ENCODE data around the gene SSC4D.
"Not testable (repeated sequence)": the region's sequence is repeated elsewhere in the genome, so short reads cannot be mapped to it uniquely, and the experiment has no call there.

The SSC4D gene

DNA sequence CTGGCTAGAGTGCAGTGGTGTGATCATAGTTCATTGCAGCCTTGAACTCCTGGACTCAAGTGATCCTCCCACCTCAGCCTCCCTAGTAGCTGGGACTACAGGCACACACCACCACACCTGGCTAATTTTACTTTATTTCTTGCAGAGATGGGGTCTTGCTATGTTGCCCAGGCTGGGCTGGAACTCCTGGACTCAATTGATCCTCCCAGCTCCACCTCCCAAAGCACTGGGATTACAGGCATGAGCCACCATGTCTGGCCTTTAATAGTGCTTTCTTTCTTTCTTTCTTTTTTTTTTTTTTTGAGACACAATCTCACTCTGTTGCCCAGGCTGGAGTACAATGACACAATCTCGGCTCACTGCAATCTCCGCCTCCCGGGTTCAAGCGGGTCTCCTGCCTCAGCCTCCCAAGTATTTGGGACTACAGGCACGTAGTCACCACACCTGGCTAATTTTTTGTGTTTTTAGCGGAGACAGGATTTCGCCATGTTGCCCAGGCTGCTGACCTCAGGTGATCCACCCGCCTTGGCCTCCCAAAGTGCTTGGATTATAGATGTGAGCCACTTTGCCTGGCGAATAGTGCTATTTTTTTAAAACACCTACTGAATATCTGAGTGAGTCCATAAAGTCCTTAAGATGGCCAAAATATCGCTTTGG lies 8.3 kb upstream of the SSC4D start:
- not testable (repeated sequence) for DNase-seq

DNA sequence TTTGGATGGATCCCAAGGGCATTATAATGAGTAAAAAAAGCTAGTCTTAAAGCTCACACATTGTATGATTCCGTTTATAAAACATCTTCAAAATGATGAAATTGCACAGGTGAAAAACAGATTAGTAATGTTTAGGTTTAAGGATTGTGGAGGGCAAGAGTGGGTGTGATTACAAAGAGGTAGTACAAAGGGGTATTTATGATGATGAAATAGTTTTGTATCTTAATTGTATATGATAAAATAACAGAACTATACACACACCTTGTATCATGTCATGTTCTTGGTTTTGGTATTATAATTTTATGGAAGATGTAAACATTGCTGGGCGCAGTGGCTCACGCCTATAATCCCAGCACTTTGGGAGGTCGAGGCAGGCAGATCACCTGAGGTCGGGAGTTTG lies 2.8 kb upstream of the SSC4D start:
- no peak for DNase-seq

DNA sequence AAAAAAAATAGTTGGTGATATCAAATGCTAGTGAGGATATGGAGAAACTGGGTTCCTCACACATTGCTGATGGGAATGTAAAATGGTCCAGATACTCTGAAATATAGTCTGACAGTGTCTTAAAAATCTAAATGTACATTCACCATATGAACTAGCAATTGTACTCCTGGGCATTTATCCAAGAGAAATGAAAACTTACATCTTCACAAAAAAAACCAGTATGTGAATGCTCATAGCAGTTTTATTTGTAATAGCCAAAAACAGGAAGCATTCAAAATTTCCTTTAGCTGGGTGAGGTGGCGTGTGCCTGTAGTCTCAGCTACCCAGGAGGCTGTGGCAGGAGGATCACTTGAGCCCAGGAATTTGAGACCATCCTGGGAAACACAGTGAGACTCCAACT lies 2.1 kb upstream of the SSC4D start:
- no peak for DNase-seq

DNA sequence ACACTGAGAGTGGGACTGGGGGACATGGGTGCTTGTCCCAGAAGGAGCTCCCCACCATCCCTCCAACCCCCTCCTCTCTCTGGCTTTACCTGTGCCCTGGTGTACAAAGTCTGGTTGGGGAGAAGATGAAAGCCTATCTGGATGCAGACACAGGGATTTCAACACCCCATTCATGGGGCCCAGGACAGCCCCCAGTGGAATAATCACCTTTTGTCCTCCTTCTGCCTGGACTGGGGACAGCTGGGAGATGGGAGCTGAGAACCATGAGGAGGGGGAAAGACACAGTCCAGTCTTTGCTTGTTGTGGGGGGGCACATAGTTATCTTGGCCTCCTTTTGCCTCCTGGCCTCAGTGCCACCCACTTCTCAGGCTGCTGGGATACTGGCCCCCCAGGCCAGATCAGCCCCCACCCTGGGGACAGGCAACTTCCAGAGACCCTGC lies 1.4 kb downstream of the SSC4D start:
- DNase-seq: no peak

DNA sequence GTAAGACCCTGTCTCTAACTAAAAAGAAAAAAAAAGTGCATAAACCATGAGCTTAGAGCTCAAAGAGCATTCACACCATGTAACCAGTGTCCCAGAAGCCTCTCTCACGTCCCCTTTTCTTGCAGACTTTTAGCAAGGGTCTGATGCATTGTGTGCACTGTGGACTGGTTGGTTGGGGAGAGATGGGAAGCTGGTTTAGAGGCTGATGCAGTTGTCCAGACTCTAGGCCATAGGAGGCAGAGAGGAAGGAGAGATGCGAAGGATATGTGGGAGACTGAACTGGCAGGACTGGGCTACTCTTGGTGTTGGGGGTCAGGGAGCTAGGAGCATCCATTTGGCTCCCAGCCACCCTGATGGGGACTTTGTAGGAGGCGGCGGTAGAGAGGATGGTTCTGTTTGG lies 1.8 kb downstream of the SSC4D start:
- DNase-seq: no peak

DNA sequence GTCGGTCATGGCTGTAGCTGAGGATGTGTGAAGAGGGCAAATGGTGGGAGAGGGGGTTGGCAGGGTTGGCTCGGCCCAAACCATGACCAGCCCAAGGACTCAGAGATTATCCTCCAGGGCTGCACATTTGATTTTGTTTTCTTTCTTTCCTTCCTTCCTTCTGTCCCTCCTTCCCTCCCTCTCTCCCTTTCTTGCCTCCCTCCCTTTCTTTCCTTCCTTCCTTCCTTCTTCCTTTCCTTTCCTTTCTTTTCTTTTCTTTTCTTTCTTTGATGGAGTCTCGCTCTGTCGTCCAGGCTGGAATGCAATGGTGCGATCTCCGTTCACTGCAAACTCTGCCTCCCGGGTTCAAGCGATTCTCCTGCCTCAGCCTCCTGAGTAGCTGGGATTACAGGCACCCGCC lies 3.8 kb downstream of the SSC4D start:
- no peak for DNase-seq

DNA sequence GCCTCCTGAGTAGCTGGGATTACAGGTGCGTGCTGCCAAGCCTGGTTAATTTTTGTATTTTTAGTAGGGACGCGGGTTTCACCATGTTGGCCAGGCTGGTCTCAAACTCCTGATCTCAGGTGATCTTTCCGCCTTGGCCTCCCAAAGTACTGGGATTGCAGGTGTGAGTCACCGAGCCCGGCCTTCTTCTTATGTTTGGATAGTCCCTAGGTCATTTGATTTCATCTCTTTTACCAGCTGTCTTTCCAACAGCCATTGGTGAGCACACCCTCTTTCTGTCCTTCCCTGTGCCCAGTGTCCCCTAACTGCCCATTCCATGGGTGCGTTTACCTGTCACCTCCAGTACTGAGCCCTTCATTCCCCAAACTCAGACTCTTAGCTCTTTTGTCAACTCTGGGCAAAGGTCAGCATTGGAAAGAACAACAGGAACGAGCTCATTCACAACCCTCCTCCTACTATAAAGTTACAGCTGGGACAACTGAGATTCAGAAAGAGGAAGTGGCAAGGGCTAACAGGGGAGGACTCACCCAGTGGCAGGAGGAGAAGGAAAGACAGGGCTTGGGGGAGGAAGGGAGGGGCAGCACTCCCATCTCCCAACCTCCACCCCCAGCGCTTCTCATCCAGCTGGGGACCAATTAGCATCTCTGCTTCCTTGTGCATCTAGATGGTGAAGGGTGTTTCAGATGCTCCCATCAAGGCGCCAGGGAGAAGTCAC lies 5.6 kb downstream of the SSC4D start:
- no peak for DNase-seq

DNA sequence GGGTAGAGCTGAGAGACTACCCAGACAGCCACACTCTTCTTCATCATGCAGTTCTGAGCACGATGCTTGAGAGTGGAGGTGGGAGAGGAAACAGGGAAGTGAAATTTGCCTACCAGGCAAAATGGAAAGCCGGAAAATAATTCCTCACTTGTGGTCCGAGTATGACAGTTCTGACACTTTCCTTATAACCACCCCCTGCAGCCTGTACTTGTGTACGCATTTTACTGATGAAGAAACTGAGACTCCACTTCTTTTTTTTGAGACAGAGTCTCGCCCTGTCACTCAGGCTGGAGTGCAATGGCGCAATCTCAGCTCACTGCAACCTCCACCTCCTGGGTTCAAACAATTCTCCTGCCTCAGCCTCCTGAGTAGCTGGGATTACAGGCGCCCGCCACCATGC lies 6.4 kb downstream of the SSC4D start:
- not testable (repeated sequence) for DNase-seq

DNA sequence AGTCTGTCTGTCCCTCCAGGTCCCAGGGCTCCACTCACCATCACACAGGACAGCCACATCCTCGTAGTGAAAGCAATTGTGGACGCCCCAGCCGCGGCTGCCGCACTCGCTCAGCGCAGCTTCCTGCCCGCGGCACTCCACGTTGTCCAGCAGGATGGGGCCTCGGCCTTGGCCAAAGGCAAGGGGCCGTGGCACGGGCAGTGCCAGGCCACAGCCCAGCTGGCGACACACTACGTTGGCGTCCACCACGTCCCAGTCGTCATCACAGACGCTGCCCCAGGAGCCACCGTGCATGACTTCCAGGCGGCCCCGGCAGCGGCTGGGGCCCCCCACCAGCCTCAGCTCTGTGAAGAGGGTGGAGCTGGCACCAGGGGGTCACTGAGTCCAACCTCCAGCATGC lies 9.2 kb downstream of the SSC4D start:
- no peak for DNase-seq

DNA sequence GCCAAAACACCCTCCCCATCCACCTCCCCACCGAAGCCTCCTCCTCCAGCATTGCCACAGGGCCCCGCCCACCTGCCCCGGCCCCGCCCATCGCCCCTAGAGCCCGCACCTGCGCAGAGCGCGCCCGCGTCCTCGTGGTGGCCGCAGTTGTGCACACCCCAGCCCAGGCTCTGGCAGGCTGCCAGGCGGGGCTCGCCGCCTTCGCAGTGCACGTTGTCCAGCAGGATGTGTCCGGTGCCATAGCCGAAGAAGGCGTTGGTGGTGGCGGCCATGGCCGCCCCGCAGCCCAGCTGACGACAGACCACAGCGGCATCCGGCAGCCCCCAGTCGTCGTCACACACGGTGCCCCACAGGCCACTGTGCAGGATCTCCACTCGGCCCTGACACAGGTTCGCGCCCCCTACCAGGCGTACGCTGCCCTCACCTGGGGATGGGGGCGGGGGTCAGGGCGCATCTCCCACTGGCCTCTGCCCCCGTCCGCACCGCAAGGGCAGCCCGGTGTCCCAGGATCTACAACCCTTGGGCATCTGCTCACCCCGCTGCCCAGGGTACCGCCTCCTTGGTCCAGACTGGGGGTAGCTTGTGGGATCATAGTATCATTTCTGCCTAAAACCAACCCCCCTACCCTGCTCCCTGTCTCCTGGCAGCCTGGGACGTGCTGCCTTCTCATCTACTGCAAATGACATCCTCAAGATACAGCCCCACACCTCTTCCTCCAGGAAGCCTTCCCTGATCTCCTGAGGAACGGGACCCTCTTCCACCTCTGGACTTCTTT lies 11.9 kb downstream of the SSC4D start:
- DNase-seq: no peak

DNA sequence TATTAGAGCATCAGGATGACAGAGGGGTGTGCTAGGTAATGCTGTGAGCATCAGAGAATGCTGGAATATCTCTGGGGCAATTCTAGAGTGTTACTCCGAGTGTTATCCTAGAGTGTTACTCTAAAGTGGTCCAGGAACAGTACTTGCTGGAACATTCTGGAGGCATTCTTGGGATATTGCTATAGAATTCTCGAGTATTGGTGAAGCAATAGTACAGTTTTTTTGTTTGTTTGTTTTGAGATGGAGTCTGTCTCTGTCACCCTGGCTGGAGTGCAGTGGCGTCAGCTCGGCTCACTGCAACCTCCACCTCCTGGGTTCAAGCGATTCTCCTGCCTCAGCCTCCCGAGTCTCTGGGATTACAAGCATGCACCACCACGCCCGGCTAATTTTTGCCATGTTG lies 12.6 kb downstream of the SSC4D start:
- DNase-seq: no peak

DNA sequence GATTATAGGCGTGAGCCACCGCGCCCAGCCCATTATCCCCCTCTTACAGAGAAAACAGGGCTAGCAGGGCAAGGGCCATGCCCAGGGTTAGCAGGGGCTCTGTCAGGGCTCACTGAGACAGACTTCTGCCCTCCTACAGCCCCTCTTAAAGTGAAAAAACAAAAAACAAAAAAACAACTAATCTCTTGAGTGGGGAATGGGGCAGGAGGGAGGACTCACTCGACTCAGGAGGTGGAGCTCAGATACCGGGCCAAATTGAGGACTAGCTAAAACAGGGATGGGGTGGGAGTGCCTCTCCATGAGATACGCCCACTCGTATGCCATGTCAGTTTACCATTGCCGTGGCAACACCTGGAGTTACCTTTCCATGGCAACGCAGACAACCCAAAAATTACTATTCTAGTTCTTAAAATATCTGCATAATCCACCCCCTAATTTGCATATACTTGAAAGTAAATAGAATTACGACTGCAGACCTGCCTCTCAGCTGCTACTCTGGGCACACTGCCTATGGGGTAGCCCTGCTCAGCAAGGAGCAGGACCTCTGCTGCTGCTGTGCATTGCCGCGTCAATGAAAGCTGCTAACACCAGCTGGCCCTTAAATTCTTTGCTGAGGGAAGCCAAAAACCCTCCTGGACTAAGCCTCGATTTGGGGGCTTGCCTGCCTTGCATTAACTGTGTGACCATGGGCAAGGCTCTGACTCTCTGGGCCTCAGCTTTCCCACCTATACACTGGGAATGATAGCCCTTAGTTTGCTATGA lies 13.4 kb downstream of the SSC4D start:
- no peak for DNase-seq

DNA sequence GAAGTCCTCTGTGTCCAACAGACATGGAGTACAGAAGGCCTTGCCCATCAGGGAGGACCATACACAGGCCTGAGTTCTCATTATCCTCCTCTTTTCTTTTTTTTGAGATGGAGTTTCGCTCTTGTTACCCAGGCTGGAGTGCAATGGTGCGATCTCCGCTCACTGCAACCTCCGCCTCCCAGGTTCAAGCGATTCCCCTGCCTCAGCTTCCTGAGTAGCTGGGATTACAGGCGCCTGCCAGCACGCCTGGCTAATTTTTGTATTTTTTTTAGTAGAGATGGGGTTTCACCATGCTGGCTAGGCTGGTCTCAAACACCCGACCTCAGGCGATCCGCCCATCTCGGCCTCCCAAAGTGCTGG lies 13.9 kb downstream of the SSC4D start:
- not testable (repeated sequence) for DNase-seq

DNA sequence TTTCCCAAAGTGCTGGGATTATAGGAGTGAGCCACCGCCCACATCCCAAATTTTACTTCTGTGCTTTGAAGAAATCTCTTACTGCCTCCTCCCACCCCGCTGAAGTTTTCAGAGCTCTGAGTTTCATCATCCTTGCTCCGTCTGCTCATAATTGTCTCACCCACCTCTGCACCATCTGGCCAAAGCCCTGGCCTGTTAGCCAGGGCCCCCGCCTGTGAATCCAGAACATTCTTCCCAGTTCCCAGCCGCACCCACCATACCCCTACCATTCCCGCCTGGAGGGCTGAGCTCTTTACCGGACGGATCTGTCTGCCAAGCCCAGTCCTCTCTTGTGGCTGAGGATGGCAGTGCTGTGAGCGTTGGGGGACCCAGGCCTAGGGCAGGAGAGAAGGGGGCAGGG lies 14.5 kb downstream of the SSC4D start:
- DNase-seq: no peak

DNA sequence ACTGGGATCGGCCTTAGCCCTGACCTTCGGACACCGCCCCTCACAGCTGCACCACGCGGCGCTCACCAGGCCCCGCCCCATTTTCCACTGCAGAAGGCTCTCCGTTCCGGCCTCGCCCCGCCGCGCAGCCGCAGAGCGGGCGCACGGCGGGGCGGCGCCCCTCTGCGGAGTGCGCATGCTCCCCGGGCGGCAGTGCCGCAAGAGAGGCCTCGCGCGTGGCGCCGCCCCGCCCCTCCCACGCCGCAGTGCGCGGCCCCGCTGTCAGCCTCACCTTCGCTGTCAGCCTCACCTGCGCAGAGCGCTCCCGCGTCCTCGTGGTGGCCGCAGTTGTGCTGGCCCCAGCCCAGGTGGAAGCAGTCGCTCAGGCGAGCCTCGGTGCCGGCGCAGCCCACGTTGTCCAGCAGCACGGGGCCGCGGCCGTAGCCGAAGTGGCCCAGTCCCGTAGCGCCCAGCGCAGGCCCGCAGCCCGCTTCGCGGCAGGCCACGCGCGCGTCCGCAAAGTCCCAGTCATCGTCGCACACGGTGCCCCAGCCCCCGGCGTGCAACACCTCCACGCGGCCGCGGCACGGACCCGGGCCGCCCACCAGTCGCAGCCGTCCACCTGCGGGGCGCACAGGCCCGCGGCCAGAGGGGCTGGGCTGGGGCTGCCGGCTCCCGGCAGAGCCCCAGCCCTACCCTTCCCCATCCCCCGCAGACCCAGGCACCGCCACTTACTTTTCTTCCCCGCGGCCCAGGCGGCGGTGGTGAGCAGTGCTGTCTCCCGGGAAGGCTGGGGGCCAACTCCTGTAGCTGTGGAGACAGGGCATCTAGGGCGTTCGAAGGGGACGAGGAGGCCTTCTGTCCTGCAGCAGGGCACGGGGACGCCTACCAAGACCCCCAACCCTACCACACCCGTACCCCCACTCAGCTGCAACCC lies 16.1 kb downstream of the SSC4D start:
- DNase-seq: peak; percentile 88

DNA sequence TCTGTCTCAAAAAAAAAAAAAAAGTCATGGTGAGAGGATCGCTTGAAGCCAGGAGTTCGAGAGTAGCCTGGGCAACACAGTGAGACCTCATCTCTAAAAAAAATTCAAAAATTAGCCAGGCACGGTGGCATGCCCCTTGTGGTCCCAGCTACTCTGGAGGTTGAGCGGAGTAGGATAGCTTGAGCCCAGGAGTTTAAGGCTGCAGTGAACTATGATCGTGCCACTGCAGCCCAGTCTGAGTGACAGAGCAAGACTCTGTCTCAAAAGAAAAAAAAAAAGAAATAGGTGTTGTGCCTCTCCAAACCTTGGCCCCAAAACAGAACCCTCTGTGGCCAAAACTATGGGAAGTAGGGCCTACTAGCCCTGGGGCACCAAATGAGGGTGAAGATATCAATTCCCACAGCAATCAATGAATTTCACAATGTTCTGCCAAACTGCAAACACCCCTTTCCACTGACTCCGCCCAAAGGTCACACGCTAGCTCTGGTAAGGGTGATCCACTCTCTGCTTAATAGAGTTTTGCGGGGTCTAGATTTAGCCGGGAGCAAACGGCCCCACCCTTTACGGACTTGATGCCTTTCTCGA lies 16.9 kb downstream of the SSC4D start:
- no peak for DNase-seq

DNA sequence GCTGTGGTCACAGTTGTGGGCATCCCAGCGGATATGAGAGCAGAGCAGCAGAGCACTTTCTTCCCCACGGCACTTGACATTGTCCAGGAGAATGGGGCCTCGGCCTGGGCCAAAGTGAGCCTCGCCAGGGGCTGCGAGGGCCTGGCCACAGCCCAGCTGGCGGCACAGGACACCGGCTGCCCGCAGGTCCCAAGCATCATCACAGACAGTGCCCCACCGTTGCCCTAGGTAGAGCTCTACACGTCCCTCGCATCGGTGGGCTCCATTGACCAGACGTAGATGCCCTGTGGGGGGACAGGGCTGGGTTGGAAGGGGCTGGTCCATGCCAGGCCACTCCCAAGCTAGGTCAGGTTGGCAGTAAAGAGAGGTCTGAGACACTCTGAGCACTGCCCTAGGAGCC lies 19.4 kb downstream of the SSC4D start:
- no peak for DNase-seq

DNA sequence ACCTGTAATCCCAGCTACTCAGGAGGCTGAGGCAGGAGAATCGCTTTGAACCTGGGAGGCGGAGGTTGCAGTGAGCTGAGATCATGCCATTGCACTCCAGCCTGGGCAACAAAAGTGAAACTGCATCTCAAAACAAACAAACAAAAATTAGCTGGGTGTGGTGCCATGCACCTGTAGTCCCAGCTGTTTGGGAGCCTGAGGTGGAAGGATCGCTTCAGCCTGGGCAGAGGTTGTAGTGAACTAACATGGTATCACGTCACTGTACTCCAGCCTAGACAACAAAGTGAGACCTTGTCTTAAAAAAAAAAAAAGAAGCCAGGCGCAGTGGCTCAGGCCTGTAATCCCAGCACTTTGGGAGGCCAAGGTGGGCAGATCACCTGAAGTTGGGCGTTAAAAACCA lies 21.7 kb downstream of the SSC4D start:
- not testable (repeated sequence) for DNase-seq

DNA sequence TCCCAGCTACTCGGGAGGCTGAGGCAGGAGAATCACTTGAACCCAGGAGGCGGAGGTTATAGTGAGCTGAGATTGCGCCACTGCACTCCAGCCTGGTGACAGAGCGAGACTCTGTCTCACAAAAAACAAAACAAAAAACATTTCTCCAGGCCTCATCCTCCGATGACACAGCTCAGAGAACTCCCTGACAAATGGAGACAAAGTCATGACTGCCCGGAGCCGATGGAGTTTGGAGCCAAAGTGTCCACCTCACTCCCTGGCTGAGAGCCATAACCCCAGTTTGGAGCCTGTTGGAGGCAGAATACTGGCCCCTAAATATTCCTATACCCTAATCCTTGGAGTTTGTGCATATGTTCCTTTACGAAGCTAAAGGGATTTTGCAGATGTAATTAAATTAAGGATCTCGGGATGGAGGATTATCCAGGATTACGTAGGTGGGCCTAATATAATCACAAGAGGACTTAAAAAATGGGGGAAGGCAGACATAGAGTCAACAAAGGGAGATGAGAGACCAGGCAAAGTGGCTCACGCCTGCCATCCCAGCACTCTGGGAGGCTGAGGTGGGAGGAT lies 22.7 kb downstream of the SSC4D start:
- DNase-seq: peak; percentile 7

DNA sequence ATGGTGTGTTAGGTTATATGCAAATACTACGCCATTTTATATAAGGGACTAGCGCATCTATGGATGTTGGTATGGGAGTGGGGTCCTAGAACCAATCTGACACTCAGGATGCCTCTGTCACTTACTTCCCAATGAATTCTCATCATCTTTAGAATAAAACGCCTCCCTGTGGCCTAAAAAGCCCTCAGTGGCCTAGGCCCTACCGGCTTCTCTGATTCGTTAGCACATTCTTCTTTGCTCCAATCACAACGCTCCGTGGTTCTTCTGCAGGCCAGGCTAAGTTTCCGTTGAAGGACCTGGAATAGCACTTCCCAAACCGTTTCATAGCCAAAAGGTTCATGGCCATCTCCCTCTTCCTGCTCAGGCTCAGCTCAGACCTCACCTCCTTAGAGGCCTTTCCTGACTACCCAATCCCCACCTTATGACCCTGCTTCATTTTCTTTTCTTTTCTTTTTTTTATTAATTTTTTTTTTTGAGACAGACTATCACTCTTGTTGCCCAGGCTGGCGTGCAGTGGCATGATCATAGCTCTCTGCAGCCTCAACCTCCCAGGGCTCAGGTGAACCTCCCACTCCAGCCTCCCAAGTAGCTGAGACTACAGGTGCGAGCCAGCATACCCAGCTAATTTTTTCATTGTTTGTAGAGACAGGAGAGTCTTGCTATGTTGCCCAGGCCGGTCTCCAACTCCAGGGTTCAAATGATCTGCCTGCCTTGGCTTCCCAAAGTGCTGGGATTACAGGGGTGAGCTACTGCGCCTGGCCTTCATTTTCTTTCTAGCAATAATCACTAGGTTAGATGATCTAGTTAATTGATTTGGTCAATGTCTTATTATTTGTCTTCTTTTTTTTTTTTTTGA lies 26.2 kb downstream of the SSC4D start:
- DNase-seq: no peak

DNA sequence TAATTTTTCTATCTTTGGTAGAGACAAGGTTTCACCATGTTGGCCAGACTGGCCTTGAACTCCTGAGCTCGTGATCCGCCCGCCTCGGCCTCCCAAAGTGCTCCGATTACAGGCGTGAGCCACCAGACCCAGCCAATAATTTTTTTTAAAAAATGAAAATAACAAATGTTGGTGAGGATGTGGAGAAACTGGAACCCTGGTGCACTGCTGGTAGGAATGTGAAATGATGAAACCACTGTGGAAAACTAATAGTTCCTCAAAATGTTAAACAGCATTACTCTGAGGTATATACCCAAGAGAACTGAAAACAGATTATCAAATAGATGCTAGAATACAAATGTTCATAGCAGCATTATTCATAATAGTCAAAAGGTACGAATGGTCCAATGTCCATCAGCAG lies 27.7 kb downstream of the SSC4D start:
- DNase-seq: no peak
